Esophagus muscularis mucosa (tissue), 4 donors: ENCODE data around the gene AKT3. TPM values are rescaled to one million over a fixed set of nuclear protein-coding genes. Genes with fewer than 3 reads are reported as not detected.
A peak's percentile ranks its signal among the peaks of the same experiment; 100 is the strongest.

Source experiments
- DNase-seq: peaks from one replicate; pipeline ENCODE4 v3.0.0-alpha.2; 2017; ENCODE audit errors: extremely low spot score
- H3K27ac ChIP-seq, 4 donors: fragments of 200-600 bp; sonication (generic); replicated peaks in 1 of 4; 1 replicate in 3 of 4; 2 replicates in 1 of 4; pipeline ENCODE4 v1.5.1; 2016 to 2019; ENCODE audit warnings: mild to moderate bottlenecking in 1 of 4
- H3K27me3 ChIP-seq, 4 donors: fragments of 200-600 bp; sonication (generic); one replicate each; pipeline versions ENCODE4 v1.5.1 to v1.6.0; 2016 to 2019
- H3K36me3 ChIP-seq, 4 donors: fragments of 200-600 bp; sonication (generic); one replicate each; pipeline ENCODE4 v1.5.1; 2016 to 2019
- H3K4me1 ChIP-seq, 4 donors: fragments of 200-600 bp; sonication (generic); one replicate each; pipeline ENCODE4 v1.5.1; 2016 to 2019
- H3K4me3 ChIP-seq, 4 donors: fragments of 200-600 bp; sonication (generic); 1 replicate in 2 of 4; 2 replicates in 2 of 4; pipeline ENCODE4 v1.5.1; 2016 to 2019; ENCODE audit warnings: mild to moderate bottlenecking in 4 of 4, moderate library complexity in 1 of 4
- H3K9me3 ChIP-seq, 4 donors: fragments of 200-600 bp; sonication (generic); 1 replicate in 3 of 4; 2 replicates in 1 of 4; pipeline ENCODE4 v1.5.1; 2016 to 2019
- EP300 ChIP-seq: sonication (generic); formaldehyde crosslinking; IDR thresholded peaks from one replicate; pipeline ENCODE4 v1.6.1; 2017; ENCODE audit warnings: antibody characterized with exemption
- POLR2A ChIP-seq: fragments of 450-650 bp; IDR thresholded peaks from one replicate; pipeline ENCODE4 v1.6.1; 2017; ENCODE audit warnings: antibody characterized with exemption, moderate library complexity, mild to moderate bottlenecking, low read depth
- POLR2AphosphoS5 ChIP-seq, 2 donors: sonication (generic); formaldehyde crosslinking; IDR thresholded peaks; one replicate each; pipeline ENCODE4 v1.6.1; 2017; ENCODE audit warnings: antibody characterized with exemption in 2 of 2
- WGBS: methylation state at CpG from one replicate; pipeline ENCODE4 v1.1.5; 2018; 5-methylcytosine and 5-hydroxymethylcytosine counted together
- intact Hi-C: fragments of 100-400 bp; cut with DNase I; formaldehyde crosslinking; loops from one replicate; pipeline ENCODE4 v1.15.1; 2023
- total RNA-seq, 4 donors: library from RNA; depleted of rRNA; stranded (reverse); fragments of >200 nt; gene quantifications; one replicate each; pipeline versions ENCODE4 v1.1.0 to v1.2.1, GENCODE V29; 2016
- TF ChIP-seq, protein P1 (sequence below), 3 experiments: fragments of 200-600 bp in 2 of 3; fragments of 450-650 bp in 1 of 3; sonication (generic) in 2 of 3; IDR thresholded peaks; one replicate each; pipeline ENCODE4 v1.5.1; 2017 to 2019; ENCODE audit warnings: antibody characterized with exemption in 3 of 3, mild to moderate bottlenecking in 2 of 3, moderate library complexity in 1 of 3

AKT3 gene
- total RNA-seq, 4 donors from 2014 or later, result 63.9 to 104 (median 74.2) TPM

DNA sequence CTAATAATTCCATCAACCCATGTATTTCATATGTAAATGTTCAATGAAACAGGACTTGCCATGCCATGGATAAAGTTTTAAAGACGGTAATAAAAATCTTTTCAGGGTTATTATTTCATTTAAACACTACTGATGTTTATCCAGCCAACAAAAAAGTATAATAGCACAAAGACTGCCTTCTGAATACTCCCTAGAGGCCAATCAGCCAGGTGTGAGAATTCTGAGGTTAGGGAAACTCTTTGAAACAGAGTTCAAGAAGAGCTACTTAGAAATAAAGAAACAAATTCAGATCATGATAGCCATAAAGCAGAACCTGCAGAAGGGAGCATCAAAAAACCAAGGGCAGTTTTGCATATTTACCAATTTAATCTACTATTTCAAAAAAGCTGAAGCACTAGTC lies 48.7 kb downstream of the AKT3 start:
- peaks cover 6 to 35% (median 23%) of the 10 kb centered on the region in 4 donors for H3K4me1 ChIP-seq
- no peaks in the 10 kb centered on the region for H3K9me3 ChIP-seq
- intact Hi-C loops, result no loop called here
- no peak for DNase-seq
- H3K27ac ChIP-seq, result no peak overlapping the region
- no peaks in the 10 kb centered on the region for H3K36me3 ChIP-seq
- TF ChIP-seq EP300, result no peak
- TF ChIP-seq, protein P1, sequence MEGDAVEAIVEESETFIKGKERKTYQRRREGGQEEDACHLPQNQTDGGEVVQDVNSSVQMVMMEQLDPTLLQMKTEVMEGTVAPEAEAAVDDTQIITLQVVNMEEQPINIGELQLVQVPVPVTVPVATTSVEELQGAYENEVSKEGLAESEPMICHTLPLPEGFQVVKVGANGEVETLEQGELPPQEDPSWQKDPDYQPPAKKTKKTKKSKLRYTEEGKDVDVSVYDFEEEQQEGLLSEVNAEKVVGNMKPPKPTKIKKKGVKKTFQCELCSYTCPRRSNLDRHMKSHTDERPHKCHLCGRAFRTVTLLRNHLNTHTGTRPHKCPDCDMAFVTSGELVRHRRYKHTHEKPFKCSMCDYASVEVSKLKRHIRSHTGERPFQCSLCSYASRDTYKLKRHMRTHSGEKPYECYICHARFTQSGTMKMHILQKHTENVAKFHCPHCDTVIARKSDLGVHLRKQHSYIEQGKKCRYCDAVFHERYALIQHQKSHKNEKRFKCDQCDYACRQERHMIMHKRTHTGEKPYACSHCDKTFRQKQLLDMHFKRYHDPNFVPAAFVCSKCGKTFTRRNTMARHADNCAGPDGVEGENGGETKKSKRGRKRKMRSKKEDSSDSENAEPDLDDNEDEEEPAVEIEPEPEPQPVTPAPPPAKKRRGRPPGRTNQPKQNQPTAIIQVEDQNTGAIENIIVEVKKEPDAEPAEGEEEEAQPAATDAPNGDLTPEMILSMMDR (IDR thresholded peaks at IDR 0.05), result no peak
- no peaks in the 10 kb centered on the region for H3K27me3 ChIP-seq
- no peak overlapping the region for H3K4me3 ChIP-seq
- 85% methylated on average over 1 of the region's 1 CpG for WGBS

DNA sequence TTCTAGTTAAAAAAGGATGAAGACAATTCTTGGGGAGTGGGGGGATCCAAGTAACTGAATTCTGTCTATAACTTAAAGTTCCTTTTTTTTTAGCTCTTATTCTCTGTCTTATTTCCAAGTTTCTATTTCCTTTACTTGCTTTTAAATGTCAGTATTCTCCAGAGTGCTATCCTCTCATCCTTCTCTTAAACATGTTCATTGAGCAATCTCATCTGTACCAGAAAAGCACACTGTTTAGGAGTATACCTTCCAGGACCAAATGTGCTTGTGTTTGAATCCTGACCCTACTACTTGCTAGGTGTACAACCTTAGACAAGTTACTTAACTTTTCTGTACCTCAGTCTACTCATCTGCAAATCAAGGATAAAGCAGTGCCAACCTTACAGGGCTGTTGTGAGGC lies 50.1 kb downstream of the AKT3 start:
- Histone ChIP-seq H3K36me3 (no peaks in the 10 kb centered on the region), H3K27ac (no peak overlapping the region), H3K27me3 (no peaks in the 10 kb centered on the region), H3K9me3 (no peaks in the 10 kb centered on the region), H3K4me1 (peaks cover 6 to 37% (median 25%) of the 10 kb centered on the region in 4 donors), H3K4me3 (no peak overlapping the region)
- DNase-seq, result no peak
- TF ChIP-seq, protein P1 (IDR thresholded peaks at IDR 0.05), result no peak
- no peak for TF ChIP-seq POLR2AphosphoS5 (IDR thresholded peaks at IDR 0.05)
- TF ChIP-seq POLR2A, result no peak
- TF ChIP-seq EP300, result no peak
- intact Hi-C loops, result no loop called here

DNA sequence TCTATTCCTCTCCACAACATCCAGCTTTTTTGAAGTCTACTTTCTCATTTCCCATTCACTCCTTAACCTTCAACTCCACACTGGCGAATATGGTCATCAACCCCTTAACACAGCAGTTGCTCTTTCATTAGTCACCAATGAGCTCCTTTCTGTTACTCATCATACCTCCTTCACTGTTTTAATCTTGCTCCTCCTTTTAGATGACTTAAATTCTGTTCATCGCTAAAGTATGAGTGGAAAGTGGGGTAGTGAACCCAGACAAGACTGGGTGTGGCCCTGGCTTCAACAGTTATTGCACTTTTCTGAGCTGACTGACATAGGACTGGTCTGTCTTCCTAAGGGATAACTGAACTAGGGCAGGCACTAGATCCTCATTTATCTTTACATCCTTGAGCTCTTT lies 51.3 kb downstream of the AKT3 start:
- intact Hi-C loops, result no loop called here
- Histone ChIP-seq H3K27ac (no peak overlapping the region), H3K9me3 (no peaks in the 10 kb centered on the region), H3K36me3 (no peaks in the 10 kb centered on the region), H3K4me3 (no peak overlapping the region), H3K4me1 (peaks cover 6 to 42% (median 33%) of the 10 kb centered on the region in 4 donors), H3K27me3 (no peaks in the 10 kb centered on the region)
- TF ChIP-seq EP300 (no peak), POLR2A (no peak), POLR2AphosphoS5 (IDR thresholded peaks at IDR 0.05) (no peak)
- TF ChIP-seq, protein P1 (IDR thresholded peaks at IDR 0.05), result no peak
- 86% methylated on average over 2 of the region's 2 CpGs for WGBS
- no peak for DNase-seq

DNA sequence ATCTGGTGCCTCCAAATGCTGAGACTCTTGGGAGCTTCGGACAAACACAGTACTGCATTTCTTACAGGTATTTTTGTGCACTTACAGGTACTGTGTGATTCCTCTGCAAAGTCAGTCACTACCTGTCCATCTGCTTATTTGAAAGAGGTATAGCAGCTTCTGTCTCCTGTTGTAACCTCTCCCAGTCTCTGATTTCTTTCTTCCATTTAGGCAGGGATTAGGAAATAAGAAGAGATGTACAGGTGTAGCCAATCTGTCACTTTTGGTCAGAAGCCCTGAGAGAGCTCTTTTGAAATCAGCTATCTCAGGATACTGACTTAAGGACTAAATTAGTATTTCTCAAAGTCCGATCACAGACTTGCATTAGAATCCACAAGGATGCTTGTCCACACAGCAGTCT lies 54.0 kb downstream of the AKT3 start:
- DNase-seq, result no peak
- Histone ChIP-seq H3K36me3 (no peaks in the 10 kb centered on the region), H3K4me1 (peaks cover 22 to 58% (median 50%) of the 10 kb centered on the region in 4 donors), H3K27me3 (no peaks in the 10 kb centered on the region), H3K27ac (no peak overlapping the region), H3K9me3 (no peaks in the 10 kb centered on the region), H3K4me3 (no peak overlapping the region)
- WGBS, result 94% methylated on average over 2 of the region's 2 CpGs
- intact Hi-C loops, result no loop called here
- TF ChIP-seq POLR2A, result no peak
- no peak for TF ChIP-seq EP300
- TF ChIP-seq, protein P1 (IDR thresholded peaks at IDR 0.05), result no peak
- no peak for TF ChIP-seq POLR2AphosphoS5 (IDR thresholded peaks at IDR 0.05)

DNA sequence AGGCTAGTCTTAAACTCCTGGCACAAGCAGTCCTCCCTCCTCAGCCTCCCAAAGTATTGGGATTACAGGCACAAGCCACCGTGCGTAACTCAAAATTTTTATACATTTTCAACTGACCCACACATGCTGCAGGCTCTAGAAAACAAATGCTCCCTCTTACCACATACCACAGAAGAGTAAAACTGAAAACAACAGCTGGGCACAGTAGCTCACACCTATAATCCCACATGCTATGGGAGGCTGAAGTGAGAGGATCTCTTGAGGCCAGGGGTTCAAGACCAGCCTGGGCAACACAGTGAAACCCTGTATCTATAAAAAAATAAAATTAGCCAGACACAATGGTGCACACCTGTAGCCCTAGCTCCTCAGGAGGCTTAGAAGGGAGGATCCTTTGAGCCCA lies 56.7 kb downstream of the AKT3 start:
- no peaks in the 10 kb centered on the region for H3K9me3 ChIP-seq
- no peaks in the 10 kb centered on the region for H3K27me3 ChIP-seq
- H3K36me3 ChIP-seq, result no peaks in the 10 kb centered on the region
- intact Hi-C loops, result no loop called here
- TF ChIP-seq, protein P1 (IDR thresholded peaks at IDR 0.05), result no peak
- TF ChIP-seq POLR2A (no peak), POLR2AphosphoS5 (IDR thresholded peaks at IDR 0.05) (no peak), EP300 (no peak)
- H3K4me1 ChIP-seq, result peaks cover 23 to 55% (median 53%) of the 10 kb centered on the region in 4 donors
- 63% methylated on average over 2 of the region's 2 CpGs for WGBS
- H3K27ac ChIP-seq, result peak overlapping the region; percentile 5 to 54 (median 26)
- no peak overlapping the region for H3K4me3 ChIP-seq
- no peak for DNase-seq
